ENCODE data around the gene EVA1C. TPM values are rescaled to one million over a fixed set of nuclear protein-coding genes. Genes with fewer than 3 reads are reported as not detected.

EVA1C gene
- total and polyA plus RNA-seq, 9 of the 15 experiments (the other 6 are each of a cell fraction or from before 2014, with no cell fraction given), result 0.22 TPM; not detected in 8

DNA sequence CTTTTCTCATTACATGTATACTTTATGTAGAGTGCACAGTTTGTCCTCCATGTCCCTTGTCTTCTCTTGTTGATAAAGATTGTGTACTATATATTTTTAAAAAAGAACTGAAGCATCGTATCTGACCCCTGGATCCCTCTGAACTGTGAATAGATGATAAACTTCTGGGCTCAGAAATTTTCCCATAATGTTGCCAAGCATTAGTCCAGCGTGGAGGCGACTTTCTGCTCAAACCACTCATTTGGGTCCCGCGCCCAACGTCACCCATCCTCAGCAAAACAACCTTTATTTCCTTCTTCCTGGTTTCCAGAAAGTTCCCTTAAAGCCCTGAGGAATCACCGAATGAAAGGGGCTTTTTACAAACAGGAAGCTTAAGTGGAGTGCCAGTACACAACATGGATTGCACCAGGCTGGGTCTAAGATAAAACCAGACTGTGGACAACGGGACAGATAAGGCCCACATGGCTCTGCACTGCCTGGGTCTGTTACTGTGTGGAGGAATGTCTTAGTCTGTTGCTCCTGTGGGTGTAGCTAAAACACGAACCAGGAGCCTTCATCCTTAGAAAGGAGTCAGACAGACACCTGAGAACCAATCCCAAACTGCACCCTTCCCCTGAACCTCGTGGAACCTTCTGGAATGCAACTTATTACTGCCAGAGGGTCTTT is 15.6 kb downstream of the EVA1C start (continued):
- TF ChIP-seq, protein P1, sequence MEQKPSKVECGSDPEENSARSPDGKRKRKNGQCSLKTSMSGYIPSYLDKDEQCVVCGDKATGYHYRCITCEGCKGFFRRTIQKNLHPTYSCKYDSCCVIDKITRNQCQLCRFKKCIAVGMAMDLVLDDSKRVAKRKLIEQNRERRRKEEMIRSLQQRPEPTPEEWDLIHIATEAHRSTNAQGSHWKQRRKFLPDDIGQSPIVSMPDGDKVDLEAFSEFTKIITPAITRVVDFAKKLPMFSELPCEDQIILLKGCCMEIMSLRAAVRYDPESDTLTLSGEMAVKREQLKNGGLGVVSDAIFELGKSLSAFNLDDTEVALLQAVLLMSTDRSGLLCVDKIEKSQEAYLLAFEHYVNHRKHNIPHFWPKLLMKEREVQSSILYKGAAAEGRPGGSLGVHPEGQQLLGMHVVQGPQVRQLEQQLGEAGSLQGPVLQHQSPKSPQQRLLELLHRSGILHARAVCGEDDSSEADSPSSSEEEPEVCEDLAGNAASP (IDR thresholded peaks at IDR 0.05), result no peak
- peak; percentile 57 for TF ChIP-seq ARID1B (IDR thresholded peaks at IDR 0.05)
- TF ChIP-seq, protein P2, sequence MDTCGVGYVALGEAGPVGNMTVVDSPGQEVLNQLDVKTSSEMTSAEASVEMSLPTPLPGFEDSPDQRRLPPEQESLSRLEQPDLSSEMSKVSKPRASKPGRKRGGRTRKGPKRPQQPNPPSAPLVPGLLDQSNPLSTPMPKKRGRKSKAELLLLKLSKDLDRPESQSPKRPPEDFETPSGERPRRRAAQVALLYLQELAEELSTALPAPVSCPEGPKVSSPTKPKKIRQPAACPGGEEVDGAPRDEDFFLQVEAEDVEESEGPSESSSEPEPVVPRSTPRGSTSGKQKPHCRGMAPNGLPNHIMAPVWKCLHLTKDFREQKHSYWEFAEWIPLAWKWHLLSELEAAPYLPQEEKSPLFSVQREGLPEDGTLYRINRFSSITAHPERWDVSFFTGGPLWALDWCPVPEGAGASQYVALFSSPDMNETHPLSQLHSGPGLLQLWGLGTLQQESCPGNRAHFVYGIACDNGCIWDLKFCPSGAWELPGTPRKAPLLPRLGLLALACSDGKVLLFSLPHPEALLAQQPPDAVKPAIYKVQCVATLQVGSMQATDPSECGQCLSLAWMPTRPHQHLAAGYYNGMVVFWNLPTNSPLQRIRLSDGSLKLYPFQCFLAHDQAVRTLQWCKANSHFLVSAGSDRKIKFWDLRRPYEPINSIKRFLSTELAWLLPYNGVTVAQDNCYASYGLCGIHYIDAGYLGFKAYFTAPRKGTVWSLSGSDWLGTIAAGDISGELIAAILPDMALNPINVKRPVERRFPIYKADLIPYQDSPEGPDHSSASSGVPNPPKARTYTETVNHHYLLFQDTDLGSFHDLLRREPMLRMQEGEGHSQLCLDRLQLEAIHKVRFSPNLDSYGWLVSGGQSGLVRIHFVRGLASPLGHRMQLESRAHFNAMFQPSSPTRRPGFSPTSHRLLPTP (IDR thresholded peaks at IDR 0.05; ENCODE audit: borderline replicate concordance, extremely low read depth, insufficient read length), result no peak
- TF ChIP-seq MCM3 (IDR thresholded peaks at IDR 0.05), result no peak
- TF ChIP-seq, protein P3, sequence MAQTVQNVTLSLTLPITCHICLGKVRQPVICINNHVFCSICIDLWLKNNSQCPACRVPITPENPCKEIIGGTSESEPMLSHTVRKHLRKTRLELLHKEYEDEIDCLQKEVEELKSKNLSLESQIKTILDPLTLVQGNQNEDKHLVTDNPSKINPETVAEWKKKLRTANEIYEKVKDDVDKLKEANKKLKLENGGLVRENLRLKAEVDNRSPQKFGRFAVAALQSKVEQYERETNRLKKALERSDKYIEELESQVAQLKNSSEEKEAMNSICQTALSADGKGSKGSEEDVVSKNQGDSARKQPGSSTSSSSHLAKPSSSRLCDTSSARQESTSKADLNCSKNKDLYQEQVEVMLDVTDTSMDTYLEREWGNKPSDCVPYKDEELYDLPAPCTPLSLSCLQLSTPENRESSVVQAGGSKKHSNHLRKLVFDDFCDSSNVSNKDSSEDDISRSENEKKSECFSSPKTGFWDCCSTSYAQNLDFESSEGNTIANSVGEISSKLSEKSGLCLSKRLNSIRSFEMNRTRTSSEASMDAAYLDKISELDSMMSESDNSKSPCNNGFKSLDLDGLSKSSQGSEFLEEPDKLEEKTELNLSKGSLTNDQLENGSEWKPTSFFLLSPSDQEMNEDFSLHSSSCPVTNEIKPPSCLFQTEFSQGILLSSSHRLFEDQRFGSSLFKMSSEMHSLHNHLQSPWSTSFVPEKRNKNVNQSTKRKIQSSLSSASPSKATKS (CRISPR knock-in tag; IDR thresholded peaks at IDR 0.05), result no peak
- no peak for TF ChIP-seq EWSR1 (IDR thresholded peaks at IDR 0.05; ENCODE audit: borderline replicate concordance, low read depth, partially characterized antibody)
- TF ChIP-seq BHLHE40 (IDR thresholded peaks at IDR 0.05; ENCODE audit: low read length), result no peak
- TF ChIP-seq, protein P4, sequence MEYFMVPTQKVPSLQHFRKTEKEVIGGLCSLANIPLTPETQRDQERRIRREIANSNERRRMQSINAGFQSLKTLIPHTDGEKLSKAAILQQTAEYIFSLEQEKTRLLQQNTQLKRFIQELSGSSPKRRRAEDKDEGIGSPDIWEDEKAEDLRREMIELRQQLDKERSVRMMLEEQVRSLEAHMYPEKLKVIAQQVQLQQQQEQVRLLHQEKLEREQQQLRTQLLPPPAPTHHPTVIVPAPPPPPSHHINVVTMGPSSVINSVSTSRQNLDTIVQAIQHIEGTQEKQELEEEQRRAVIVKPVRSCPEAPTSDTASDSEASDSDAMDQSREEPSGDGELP (CRISPR knock-in tag; IDR thresholded peaks at IDR 0.05; ENCODE audit: borderline replicate concordance), result no peak
- no peak for TF ChIP-seq PCBP1 (IDR thresholded peaks at IDR 0.05; ENCODE audit: low read depth, low read length, poor library complexity, severe bottlenecking)
- no peak for TF ChIP-seq MTF1 (CRISPR knock-in tag; IDR thresholded peaks at IDR 0.05; ENCODE audit: borderline replicate concordance)
- TF ChIP-seq ZFP1 (CRISPR knock-in tag; IDR thresholded peaks at IDR 0.05), result no peak
- TF ChIP-seq KDM1A (IDR thresholded peaks at IDR 0.05), result no peak
- no peak for TF ChIP-seq MEF2A (IDR thresholded peaks at IDR 0.05; ENCODE audit: control insufficient read depth, low read depth, low read length)
- no peak for TF ChIP-seq GTF2E2 (tag; IDR thresholded peaks at IDR 0.05)
- TF ChIP-seq SP2 (IDR thresholded peaks at IDR 0.05; ENCODE audit: extremely low read depth, low read depth, low read length, poor library complexity, severe bottlenecking), result no peak
- TF ChIP-seq SMARCA4 (IDR thresholded peaks at IDR 0.05), result 0 out of 2 replicates have a peak, but pooled peaks have one; percentile 11
- TF ChIP-seq CCNT2 (IDR thresholded peaks at IDR 0.05; ENCODE audit: borderline replicate concordance, extremely low read depth, insufficient read length, low read depth, low read length), result no peak
- no peak for TF ChIP-seq ZNF282 (CRISPR knock-in tag; IDR thresholded peaks at IDR 0.05)
- TF ChIP-seq KDM5B (IDR thresholded peaks at IDR 0.05; ENCODE audit: insufficient replicate concordance, low read depth, low read length), result no peak
